Tibial nerve (tissue), 4 donors: ENCODE data around the gene DIRAS3. TPM values are rescaled to one million over a fixed set of nuclear protein-coding genes. Genes with fewer than 3 reads are reported as not detected.

Source experiments
- DNase-seq, 2 donors: peaks; one replicate each; pipeline ENCODE4 v3.0.0-alpha.2; 2019; ENCODE audit warnings: low spot score in 2 of 2
- H3K27ac ChIP-seq, 4 donors: fragments of 200-600 bp; sonication (generic) in 3 of 4; one replicate each; pipeline ENCODE4 v1.5.1; 2017 to 2019; ENCODE audit warnings: mild to moderate bottlenecking in 1 of 4
- H3K27me3 ChIP-seq, 2 donors: fragments of 200-600 bp; sonication (generic) in 1 of 2; one replicate each; pipeline versions ENCODE4 v1.5.1 to v1.6.0; 2017 to 2019
- H3K36me3 ChIP-seq, 3 donors: fragments of 200-600 bp; sonication (generic); one replicate each; pipeline ENCODE4 v1.5.1; 2018 to 2019
- H3K4me1 ChIP-seq, 4 donors: fragments of 200-600 bp; sonication (generic) in 3 of 4; one replicate each; pipeline ENCODE4 v1.5.1; 2017 to 2019
- H3K4me3 ChIP-seq, 4 donors: fragments of 200-600 bp; sonication (generic) in 3 of 4; one replicate each; pipeline ENCODE4 v1.5.1; 2017 to 2019; ENCODE audit warnings: mild to moderate bottlenecking in 1 of 4, moderate library complexity in 1 of 4
- H3K9me3 ChIP-seq, 4 donors: fragments of 200-600 bp; sonication (generic) in 3 of 4; one replicate each; pipeline ENCODE4 v1.5.1; 2017 to 2019
- CTCF ChIP-seq, 5 experiments: fragments of 200-600 bp in 3 of 5; fragments of 450-650 bp in 2 of 5; sonication (generic) in 3 of 5; IDR thresholded peaks; one replicate each; pipeline ENCODE4 v1.5.1; 2016 to 2019; ENCODE audit warnings: antibody characterized with exemption in 5 of 5, mild to moderate bottlenecking in 3 of 5, moderate library complexity in 2 of 5
- EP300 ChIP-seq, 2 donors: sonication (generic); formaldehyde crosslinking; IDR thresholded peaks; one replicate each; pipeline ENCODE4 v1.6.1; 2017; ENCODE audit warnings: antibody characterized with exemption in 2 of 2, mild to moderate bottlenecking in 1 of 2
- POLR2A ChIP-seq, 2 donors: fragments of 450-650 bp; IDR thresholded peaks; one replicate each; pipeline ENCODE4 v1.6.1; 2017; ENCODE audit warnings: antibody characterized with exemption in 2 of 2, mild to moderate bottlenecking in 2 of 2, moderate library complexity in 2 of 2
- WGBS, 2 donors: methylation state at CpG; one replicate each; pipeline ENCODE4 v1.1.5; 2018; 5-methylcytosine and 5-hydroxymethylcytosine counted together
- total RNA-seq, 4 donors: library from RNA; depleted of rRNA; stranded (reverse); fragments of >200 nt; gene quantifications; one replicate each; pipeline ENCODE4 v1.1.0, GENCODE V29; 2016

Gene DIRAS3
- total RNA-seq, 4 donors from 2014 or later: 0.63 to 7.5 (median 5.2) TPM; not detected in 1

DNA sequence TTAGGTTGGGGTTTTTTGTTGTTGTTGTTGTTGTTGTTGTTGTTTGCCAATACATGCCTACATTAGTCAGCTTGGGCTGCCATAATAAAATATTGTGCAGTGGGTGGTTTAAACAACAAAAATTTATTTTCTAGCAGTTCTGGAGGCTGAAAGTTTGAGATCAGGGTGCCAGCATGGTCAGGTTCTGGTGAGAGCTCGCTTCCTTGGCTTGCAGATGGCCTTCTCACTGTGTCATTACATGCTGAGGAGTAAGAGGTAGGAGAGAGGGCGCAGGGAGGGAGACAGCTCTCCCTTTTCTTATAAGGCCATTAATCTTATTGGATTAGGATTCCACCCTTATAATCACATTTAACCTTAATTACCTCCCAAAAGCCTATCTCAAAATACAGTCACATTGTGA, 52.7 kb downstream of the DIRAS3 start:
- peaks cover 0 to 27% (median 8%) of the 10 kb centered on the region in 4 donors for H3K9me3 ChIP-seq
- WGBS, 2 donors: 89 to 94% methylated on average over 2 of the region's 2 CpGs
- H3K27ac ChIP-seq: no peak overlapping the region
- TF ChIP-seq POLR2A (IDR thresholded peaks at IDR 0.05) (no peak), EP300 (IDR thresholded peaks at IDR 0.05) (no peak), CTCF (IDR thresholded peaks at IDR 0.05) (no peak)
- no peaks in the 10 kb centered on the region for H3K27me3 ChIP-seq
- no peaks in the 10 kb centered on the region for H3K4me1 ChIP-seq
- H3K36me3 ChIP-seq: no peaks in the 10 kb centered on the region
- no peak for DNase-seq
- H3K4me3 ChIP-seq: no peak overlapping the region

Other genes starting within 250 kb of the DIRAS3 start
- gene GNG12, start 217.2 kb downstream of the DIRAS3 start, total RNA-seq: 10 to 100 TPM; 55.9 to 71.8 (median 68.4) TPM
- gene WLS, start 181.9 kb upstream of the DIRAS3 start, total RNA-seq: 10 to 100 TPM; 34.8 to 78.9 (median 44.4) TPM